ENCODE measurements around the gene ZNF124. TPM values are rescaled to one million over a fixed set of nuclear protein-coding genes. Genes with fewer than 3 reads are reported as not detected.
"Not testable (repeated sequence)": the region's sequence is repeated elsewhere in the genome, so short reads cannot be mapped to it uniquely, and the experiment has no call there.

Gene ZNF124
- total and polyA plus RNA-seq, 3 donors from 2014 or later = 12.9 to 22.0 (median 17.3) TPM

DNA sequence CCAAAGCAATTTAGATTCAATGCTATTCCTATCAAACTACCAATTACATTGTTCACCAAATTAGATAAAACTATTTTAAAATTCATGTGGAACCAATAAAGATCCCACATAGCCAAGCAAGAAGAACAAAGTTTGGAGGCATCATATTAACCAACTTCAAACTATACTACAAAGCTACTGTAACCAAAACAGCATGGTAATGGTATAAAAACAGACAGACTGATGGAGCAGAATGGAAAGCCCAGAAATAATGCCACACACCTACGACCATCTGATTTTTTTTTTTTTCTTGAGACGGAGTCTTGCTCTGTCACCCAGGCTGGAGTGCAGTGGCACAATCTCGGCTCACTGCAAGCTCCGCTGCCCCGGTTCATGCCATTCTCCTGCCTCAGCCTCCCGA is 7.1 kb downstream of the ZNF124 start:
- Histone ChIP-seq H3K27ac (no peak overlapping the region), H3K9me3 (no peaks in the 10 kb centered on the region), H3K27me3 (no peaks in the 10 kb centered on the region), H3K4me3 (no peak overlapping the region), H3K4me1 (no peaks in the 10 kb centered on the region), H3K36me3 (ENCODE audit: low read depth, missing control alignments) (no peaks in the 10 kb centered on the region)
- TF ChIP-seq POLR2A (IDR thresholded peaks at IDR 0.05) = no peak
- TF ChIP-seq, protein P1, sequence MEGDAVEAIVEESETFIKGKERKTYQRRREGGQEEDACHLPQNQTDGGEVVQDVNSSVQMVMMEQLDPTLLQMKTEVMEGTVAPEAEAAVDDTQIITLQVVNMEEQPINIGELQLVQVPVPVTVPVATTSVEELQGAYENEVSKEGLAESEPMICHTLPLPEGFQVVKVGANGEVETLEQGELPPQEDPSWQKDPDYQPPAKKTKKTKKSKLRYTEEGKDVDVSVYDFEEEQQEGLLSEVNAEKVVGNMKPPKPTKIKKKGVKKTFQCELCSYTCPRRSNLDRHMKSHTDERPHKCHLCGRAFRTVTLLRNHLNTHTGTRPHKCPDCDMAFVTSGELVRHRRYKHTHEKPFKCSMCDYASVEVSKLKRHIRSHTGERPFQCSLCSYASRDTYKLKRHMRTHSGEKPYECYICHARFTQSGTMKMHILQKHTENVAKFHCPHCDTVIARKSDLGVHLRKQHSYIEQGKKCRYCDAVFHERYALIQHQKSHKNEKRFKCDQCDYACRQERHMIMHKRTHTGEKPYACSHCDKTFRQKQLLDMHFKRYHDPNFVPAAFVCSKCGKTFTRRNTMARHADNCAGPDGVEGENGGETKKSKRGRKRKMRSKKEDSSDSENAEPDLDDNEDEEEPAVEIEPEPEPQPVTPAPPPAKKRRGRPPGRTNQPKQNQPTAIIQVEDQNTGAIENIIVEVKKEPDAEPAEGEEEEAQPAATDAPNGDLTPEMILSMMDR (IDR thresholded peaks at IDR 0.05) = no peak
- intact Hi-C loops (cut with DNase I; ENCODE audit: low total_unique reads) = no loop called here
- 95 to 99% methylated on average over 6 of the region's 6 CpGs for WGBS, 2 donors
- DNase-seq = no peak

DNA sequence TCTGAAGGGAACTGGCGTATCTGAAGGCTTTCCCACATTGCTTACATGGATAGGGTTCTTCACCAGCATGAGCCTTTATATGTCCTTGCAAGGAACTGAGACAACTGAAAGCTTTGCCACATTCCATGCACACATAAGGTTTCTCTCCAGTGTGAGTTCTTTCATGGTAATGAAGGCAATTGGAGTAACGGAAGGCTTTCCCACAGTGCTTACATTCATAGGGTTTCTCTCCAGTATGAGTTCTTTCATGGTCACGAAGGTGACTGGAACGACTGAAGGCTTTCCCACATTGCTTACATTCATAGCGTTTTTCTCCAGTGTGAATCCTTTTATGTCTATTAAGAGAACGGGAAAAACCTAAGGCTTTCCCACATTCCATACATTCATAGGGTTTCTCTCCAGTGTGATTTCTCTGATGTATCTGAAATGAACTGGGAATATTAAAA is 15.0 kb downstream of the ZNF124 start:
- Histone ChIP-seq H3K4me3 (no peak overlapping the region), H3K4me1 (no peaks in the 10 kb centered on the region), H3K9me3 (no peaks in the 10 kb centered on the region), H3K27ac (no peak overlapping the region), H3K36me3 (ENCODE audit: low read depth, missing control alignments) (no peaks in the 10 kb centered on the region), H3K27me3 (no peaks in the 10 kb centered on the region)
- DNase-seq = no peak
- TF ChIP-seq, protein P1 (IDR thresholded peaks at IDR 0.05) = no peak
- TF ChIP-seq POLR2A (IDR thresholded peaks at IDR 0.05) = no peak
- WGBS, 2 donors = 91 to 99% methylated on average over 6 of the region's 6 CpGs
- intact Hi-C loops (cut with DNase I; ENCODE audit: low total_unique reads) = no loop called here

DNA sequence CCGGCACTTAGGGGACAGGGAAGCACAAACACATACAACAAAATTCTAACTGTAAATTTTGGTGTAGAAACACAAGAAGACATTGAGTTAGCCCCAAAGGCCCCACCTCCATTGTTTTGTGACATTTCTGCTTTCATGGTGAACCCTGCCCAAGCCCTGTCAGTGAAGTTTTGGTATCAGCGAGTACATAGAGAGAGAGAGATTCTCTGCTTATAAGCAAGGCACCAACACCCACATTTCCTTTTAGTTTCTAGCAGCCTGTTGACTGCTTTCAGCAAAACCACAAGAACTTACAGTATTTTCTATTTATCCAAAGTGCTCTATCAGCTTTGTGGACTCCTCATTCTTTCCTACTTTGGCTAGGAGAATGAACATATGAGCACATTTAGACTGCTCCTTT is 24.0 kb downstream of the ZNF124 start:
- DNase-seq = no peak
- Histone ChIP-seq H3K9me3 (no peaks in the 10 kb centered on the region), H3K27me3 (no peaks in the 10 kb centered on the region), H3K4me1 (no peaks in the 10 kb centered on the region), H3K36me3 (ENCODE audit: low read depth, missing control alignments) (no peaks in the 10 kb centered on the region), H3K4me3 (no peak overlapping the region), H3K27ac (no peak overlapping the region)
- WGBS, 2 donors = 89 to 100% methylated on average over 2 of the region's 2 CpGs
- no peak for TF ChIP-seq POLR2A (IDR thresholded peaks at IDR 0.05)
- TF ChIP-seq, protein P1 (IDR thresholded peaks at IDR 0.05) = no peak
- intact Hi-C loops (cut with DNase I; ENCODE audit: low total_unique reads) = no loop called here

DNA sequence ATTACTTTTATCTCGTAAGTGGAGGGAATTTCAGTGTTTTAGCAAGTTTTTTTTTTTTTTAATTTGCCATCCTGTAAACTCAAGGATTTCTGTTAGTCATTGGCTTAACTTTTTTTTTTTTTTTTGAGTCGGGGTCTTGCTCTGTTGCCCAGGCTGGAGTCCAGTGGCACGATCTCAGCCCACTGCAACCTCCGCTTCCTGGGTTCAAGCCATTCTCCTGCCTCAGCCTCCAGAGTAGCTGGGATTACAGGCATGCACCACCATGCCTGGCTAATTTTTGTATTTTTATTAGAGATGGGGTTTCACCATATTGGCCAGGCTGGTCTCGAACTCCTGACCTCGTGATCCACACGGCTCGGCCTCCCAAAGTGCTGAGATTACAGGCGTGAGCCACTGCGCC is 24.7 kb downstream of the ZNF124 start:
- H3K4me3 ChIP-seq; H3K27me3 ChIP-seq; H3K9me3 ChIP-seq; DNase-seq; H3K27ac ChIP-seq; intact Hi-C loops (cut with DNase I; ENCODE audit: low total_unique reads); H3K4me1 ChIP-seq; H3K36me3 ChIP-seq (ENCODE audit: low read depth, missing control alignments): not testable (repeated sequence)
- WGBS, 2 donors = 96 to 97% methylated on average over 10 of the region's 10 CpGs

DNA sequence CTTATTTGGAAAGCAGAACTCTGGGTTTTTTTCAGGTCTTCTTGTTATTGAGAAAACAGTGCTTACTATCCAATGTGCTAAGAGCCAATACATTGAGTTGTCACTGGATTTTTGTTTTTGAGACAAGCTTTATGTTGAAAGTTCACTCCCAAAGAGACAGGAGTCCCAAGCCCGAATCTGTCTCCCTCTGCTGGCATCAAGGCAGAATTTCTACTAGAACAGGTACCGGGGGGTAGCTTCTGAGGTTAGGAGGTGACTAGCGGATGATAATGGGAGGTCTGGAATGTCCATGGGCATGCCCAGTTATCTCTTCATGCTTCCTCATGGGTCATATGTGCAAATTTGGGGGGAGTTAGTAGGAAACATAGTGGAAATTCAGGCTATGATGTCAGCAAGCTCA is 25.1 kb downstream of the ZNF124 start:
- 87 to 95% methylated on average over 3 of the region's 3 CpGs for WGBS, 2 donors
- no peak for TF ChIP-seq POLR2A (IDR thresholded peaks at IDR 0.05)
- TF ChIP-seq, protein P1 (IDR thresholded peaks at IDR 0.05) = peak in 1 of 3 experiments; percentile 25
- no peak overlapping the region for H3K27ac ChIP-seq
- no peaks in the 10 kb centered on the region for H3K36me3 ChIP-seq (ENCODE audit: low read depth, missing control alignments)
- DNase-seq = no peak
- H3K4me3 ChIP-seq = no peak overlapping the region
- H3K4me1 ChIP-seq = no peaks in the 10 kb centered on the region
- no peaks in the 10 kb centered on the region for H3K27me3 ChIP-seq
- H3K9me3 ChIP-seq = no peaks in the 10 kb centered on the region
- intact Hi-C loops (cut with DNase I; ENCODE audit: low total_unique reads) = no loop called here
